ENCODE measurements around the gene MYOCOS. TPM values are rescaled to one million over a fixed set of nuclear protein-coding genes. Genes with fewer than 3 reads are reported as not detected.

MYOCOS gene
- total RNA-seq, 1 donor from 2014 or later, result 0.08 TPM

Other genes with a start within 250 kb of the MYOCOS start
- 291 and 295 TPM in 2 replicates for gene PRRC2C, start 136.7 kb upstream of the MYOCOS start, total RNA-seq
- gene MYOC, start 30.4 kb downstream of the MYOCOS start, total RNA-seq, result not detected in 2 replicates
- gene VAMP4, start 119.8 kb downstream of the MYOCOS start, total RNA-seq, result 8.8 and 10.4 TPM in 2 replicates
- 55.6 and 56.5 TPM in 2 replicates for gene METTL13, start 159.4 kb downstream of the MYOCOS start, total RNA-seq
- 0.62 and 0.64 TPM in 2 replicates for gene DNM3, start 219.3 kb downstream of the MYOCOS start, total RNA-seq

Measured in activated T-helper 1 cell treated with anti-CD3 and anti-CD28 coated beads, Interleukin-12 subunit alpha, Interleukin-12 subunit beta, Interleukin-2, Interleukin-4 antibody, amounts not matched to agents 30 ng/mL and 10 ng/mL and 1 ng/mL, durations not matched to agents 14 hours and 24 hours and 36 hours (primary cell).